GM12878 (cell line): ENCODE results near the gene PSMB1. TPM values are rescaled to one million over a fixed set of nuclear protein-coding genes. Genes with fewer than 3 reads are reported as not detected.
A peak's percentile ranks its signal among the peaks of the same experiment; 100 is the strongest.

ENCODE experiments used
- ATAC-seq: fragments of 200-7000 bp; cut with Tn5 transposase; 3 replicates; pipeline ENCODE4 v1.9.1; 2020; ENCODE audit warnings: mild to moderate bottlenecking, moderate library complexity
- BruUV-seq: library from RNA; stranded (reverse); fragments of 400-500 nt; replicated peaks from 2 replicates; lab custom pipeline; 2021; lab: Mats Ljungman, UMichigan
- CTCF ChIA-PET: fragments of 300-600 bp; sonication (Branson Sonifier 250); formaldehyde crosslinking; extraction: SDS; loops from one replicate; lab custom pipeline; 2021; ENCODE audit warnings: inconsistent platforms; lab: Yijun Ruan, JAX
- POLR2A ChIA-PET: fragments of 350-600 bp; formaldehyde crosslinking; extraction: SDS; loops from one replicate; lab custom pipeline; 2021; ENCODE audit warnings: inconsistent platforms; lab: Charles Lee
- RAD21 ChIA-PET: fragments of 300-600 bp; sonication (Branson Sonifier 250); formaldehyde crosslinking; loops from one replicate; lab custom pipeline; 2023; ENCODE audit warnings: antibody characterized with exemption; ENCODE audit not compliant: unreplicated experiment; lab: Charles Lee
- SMC1A ChIA-PET: fragments of 300-600 bp; sonication (Branson Sonifier 250); formaldehyde crosslinking; loops from one replicate; lab custom pipeline; 2023; ENCODE audit not compliant: unreplicated experiment, uncharacterized antibody; lab: Charles Lee
- DNase-seq: peaks from one replicate; pipeline ENCODE4 v3.0.0-alpha.2; 2011; ENCODE audit warnings: low read depth, low spot score
- FAIRE-seq: peaks from 3 replicates; lab custom pipeline; 2011; peaks lifted over from hg19 to GRCh38; lab: Jason Lieb, UNC
- H2AFZ ChIP-seq: 2 replicates; pipeline ENCODE4 v1.6.0; 2011; ENCODE audit warnings: low read depth, low read length, control low read depth; ENCODE audit not compliant: control insufficient read depth
- H3K27ac ChIP-seq: 2 replicates; pipeline ENCODE4 v1.5.1; 2011; ENCODE audit warnings: control low read depth; ENCODE audit not compliant: control insufficient read depth, insufficient read depth
- H3K27me3 ChIP-seq, 2 experiments: replicated peaks in 1 of 2; 2 replicates each; pipeline versions ENCODE4 v1.6.0 to v1.6.1; 2011; ENCODE audit warnings: low read length in 1 of 2; ENCODE audit not compliant: control insufficient read depth in 2 of 2, insufficient read depth in 2 of 2
- H3K36me3 ChIP-seq, 2 experiments: 2 replicates each; pipeline ENCODE4 v1.5.1; 2011; ENCODE audit warnings: low read length in 1 of 2; ENCODE audit not compliant: control insufficient read depth in 2 of 2, insufficient read depth in 2 of 2
- H3K4me1 ChIP-seq: 2 replicates; pipeline ENCODE4 v1.6.1; 2011; ENCODE audit warnings: mild to moderate bottlenecking, low read length, moderate library complexity, mixed read lengths; ENCODE audit not compliant: control insufficient read depth, insufficient read depth
- H3K4me2 ChIP-seq: 2 replicates; pipeline ENCODE4 v1.6.0; 2011; ENCODE audit warnings: control low read depth; ENCODE audit not compliant: control insufficient read depth, insufficient read depth
- H3K4me3 ChIP-seq: fragments of 200-600 bp; sonication (generic); 2 replicates; pipeline ENCODE4 v1.5.1; 2016
- H3K79me2 ChIP-seq: 2 replicates; pipeline ENCODE4 v1.6.0; 2011; ENCODE audit warnings: low read length; ENCODE audit not compliant: control insufficient read depth, insufficient read depth
- H3K9ac ChIP-seq: 2 replicates; pipeline ENCODE4 v1.8.0; 2011; ENCODE audit warnings: low read length, control low read depth, mixed read lengths; ENCODE audit not compliant: control insufficient read depth, insufficient read depth
- H3K9me3 ChIP-seq: replicated peaks from 3 replicates; pipeline ENCODE4 v1.5.1; 2011; ENCODE audit warnings: mild to moderate bottlenecking, low read length; ENCODE audit not compliant: control insufficient read depth, insufficient read depth
- H4K20me1 ChIP-seq: 2 replicates; pipeline ENCODE4 v1.6.0; 2011; ENCODE audit not compliant: control insufficient read depth, insufficient read depth
- BCL11A ChIP-seq: IDR thresholded peaks from 2 replicates; pipeline ENCODE4 v1.6.1; 2011; ENCODE audit warnings: low read depth, low read length
- RAD21 ChIP-seq: IDR thresholded peaks from 2 replicates; pipeline ENCODE4 v1.6.1; 2011; ENCODE audit warnings: mild to moderate bottlenecking, low read depth, low read length, moderate library complexity; ENCODE audit not compliant: insufficient read depth
- WGBS: methylation state at CpG from one replicate; pipeline ENCODE4 v1.1.6; 2016; ENCODE audit warnings: low lambda C conversion rate; ENCODE audit not compliant: insufficient replicate concordance, insufficient coverage; ENCODE audit errors: missing lambda C conversion rate; 5-methylcytosine and 5-hydroxymethylcytosine counted together
- in situ Hi-C: fragments of 300-500 bp; cut with MboI; formaldehyde crosslinking; loops from 9 replicates; pipeline ENCODE4 v1.14.3; 2018; ENCODE audit warnings: mixed read lengths
- intact Hi-C: fragments of 100-400 bp; cut with micrococcal nuclease; formaldehyde crosslinking; loops from one replicate; pipeline ENCODE4 v1.14.2; 2022; ENCODE audit not compliant: unreplicated experiment
- polyA plus RNA-seq, 11 experiments: library from polyadenylated mRNA; depleted of rRNA in 4 of 11; unstranded in 6 of 11; stranded (reverse) in 5 of 11; fragments of >200 nt; fragmentation: Nextera tagmentation in 4 of 11; fragmentation: Illumina TruSeq in 1 of 11; extraction: Ambion mirVana in 4 of 11; extraction: Trizol in 1 of 11; gene quantifications; 1 replicate in 1 of 11; 2 replicates in 10 of 11; pipeline versions ENCODE4 v1.2.1 to v1.2.3, GENCODE V29; 2011 to 2016; ENCODE audit warnings: inconsistent platforms in 2 of 11, missing spikeins in 2 of 11, low read depth in 1 of 11
- total RNA-seq, 4 experiments: library from RNA; depleted of rRNA in 3 of 4; stranded (reverse); fragments of >200 nt in 3 of 4; fragmentation: Illumina TruSeq in 1 of 4; extraction: Trizol in 1 of 4; gene quantifications; 2 replicates each; pipeline versions ENCODE4 v1.2.1 to v1.2.3, GENCODE V29; 2013 to 2021
- TF ChIP-seq, protein P1 (sequence below), 3 experiments: IDR thresholded peaks in 2 of 3; conservative IDR thresholded peaks in 1 of 3; 2 replicates each; pipeline ENCODE4 v1.5.1; 2011; ENCODE audit warnings: low read depth in 3 of 3, low read length in 3 of 3, mild to moderate bottlenecking in 3 of 3, control low read depth in 2 of 3, moderate library complexity in 2 of 3, inconsistent platforms in 1 of 3, mixed read lengths in 1 of 3; ENCODE audit not compliant: control insufficient read depth in 2 of 3, insufficient read depth in 1 of 3; ENCODE audit errors: extremely low read depth in 1 of 3

Gene PSMB1
- total and polyA plus RNA-seq, 10 of the 15 experiments (the other 5 are each of a cell fraction or from before 2014, with no cell fraction given), result 208 to 1,317 (median 508) TPM

DNA sequence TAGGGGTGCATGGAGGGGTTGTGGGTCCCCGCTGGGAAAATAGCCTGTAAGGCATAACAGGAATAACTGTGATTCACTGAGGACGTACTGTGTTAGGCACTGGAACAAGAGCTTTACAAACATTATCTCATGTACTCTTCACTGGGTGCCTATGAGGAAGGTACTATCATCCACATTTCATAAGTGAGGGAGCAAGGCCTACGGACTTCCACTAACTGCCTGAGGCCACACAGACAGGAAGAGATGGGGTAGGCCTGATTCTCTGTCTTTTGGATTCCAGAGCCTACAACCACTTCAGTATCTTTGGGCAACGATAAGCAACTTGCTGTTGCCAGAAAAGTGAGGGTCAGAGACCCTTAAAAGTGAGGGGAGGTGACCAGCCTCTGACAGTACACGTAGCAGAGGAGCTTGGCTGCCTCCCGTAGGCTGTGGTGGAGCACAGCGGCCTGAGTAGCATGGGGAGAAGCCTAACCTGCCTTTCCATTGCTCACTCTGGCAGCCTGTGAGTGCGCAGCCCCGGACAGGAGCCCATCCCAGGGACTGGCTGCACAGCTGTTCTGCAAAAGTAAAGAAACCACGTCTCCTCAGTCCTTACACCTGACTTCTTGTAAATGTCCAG lies 30.4 kb downstream of the PSMB1 start:
- DNase-seq (no peak), ATAC-seq (peak; percentile 79), FAIRE-seq (no peak)
- SMC1A ChIA-PET, result interaction anchor here (1.0 kb wide), 1 partner anchor 11 kb away, joined by 4 read pairs; no protein-coding TSS in a partner anchor
- WGBS, result 54% methylated on average over 10 of the region's 10 CpGs
- Histone ChIP-seq H3K27me3 (no peaks in the 10 kb centered on the region), H3K36me3 (no peaks in the 10 kb centered on the region), H3K9ac (no peak overlapping the region), H3K27ac (no peak overlapping the region), H3K4me1 (no peaks in the 10 kb centered on the region), H3K79me2 (no peaks in the 10 kb centered on the region), H3K4me2 (no peak overlapping the region), H2AFZ (no peak overlapping the region), H4K20me1 (no peaks in the 10 kb centered on the region), H3K4me3 (no peak overlapping the region), H3K9me3 (no peaks in the 10 kb centered on the region)
- CTCF ChIA-PET, result interaction anchor here (1.0 to 3.3 kb wide), 4 partner anchors 11 to 733 kb away, joined by 3 to 12 read pairs (median 4); no protein-coding TSS in a partner anchor
- RAD21 ChIA-PET, result interaction anchor here (1.0 kb wide), 1 partner anchor 732 kb away, joined by 5 read pairs; no protein-coding TSS in a partner anchor
- POLR2A ChIA-PET, result interaction anchor here (0.6 kb wide), 1 partner anchor 46 kb away, joined by 7 read pairs; no protein-coding TSS in a partner anchor
- BruUV-seq, result no TSS peak
- intact Hi-C loops (no loop called here), in situ Hi-C loops (no loop called here)
- no peak for TF ChIP-seq BCL11A
- TF ChIP-seq, protein P1, sequence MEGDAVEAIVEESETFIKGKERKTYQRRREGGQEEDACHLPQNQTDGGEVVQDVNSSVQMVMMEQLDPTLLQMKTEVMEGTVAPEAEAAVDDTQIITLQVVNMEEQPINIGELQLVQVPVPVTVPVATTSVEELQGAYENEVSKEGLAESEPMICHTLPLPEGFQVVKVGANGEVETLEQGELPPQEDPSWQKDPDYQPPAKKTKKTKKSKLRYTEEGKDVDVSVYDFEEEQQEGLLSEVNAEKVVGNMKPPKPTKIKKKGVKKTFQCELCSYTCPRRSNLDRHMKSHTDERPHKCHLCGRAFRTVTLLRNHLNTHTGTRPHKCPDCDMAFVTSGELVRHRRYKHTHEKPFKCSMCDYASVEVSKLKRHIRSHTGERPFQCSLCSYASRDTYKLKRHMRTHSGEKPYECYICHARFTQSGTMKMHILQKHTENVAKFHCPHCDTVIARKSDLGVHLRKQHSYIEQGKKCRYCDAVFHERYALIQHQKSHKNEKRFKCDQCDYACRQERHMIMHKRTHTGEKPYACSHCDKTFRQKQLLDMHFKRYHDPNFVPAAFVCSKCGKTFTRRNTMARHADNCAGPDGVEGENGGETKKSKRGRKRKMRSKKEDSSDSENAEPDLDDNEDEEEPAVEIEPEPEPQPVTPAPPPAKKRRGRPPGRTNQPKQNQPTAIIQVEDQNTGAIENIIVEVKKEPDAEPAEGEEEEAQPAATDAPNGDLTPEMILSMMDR (IDR thresholded peaks at IDR 0.05 in 2 of 3, conservative IDR thresholded peaks at IDR 0.05 in 1 of 3; ENCODE audit: control insufficient read depth in 2 of 3, extremely low read depth in 1 of 3, insufficient read depth in 1 of 3, low read depth in 3 of 3, low read length in 3 of 3), result peak; percentile 43 to 52 (median 45); a peak in 5 of 6 replicates
- peak; percentile 49 for TF ChIP-seq RAD21
